ENCODE measurements around the gene TBX6.

- TF ChIP-seq POLR2A (IDR thresholded peaks at IDR 0.05), result no peak
- TF ChIP-seq CTCF (IDR thresholded peaks at IDR 0.05), result no peak
Observed at GRCh38 chr16:30110661-30111060, 18.9 kb upstream of the TBX6 start.
